Measurements from ENCODE around the gene ALS2CL.

DNA sequence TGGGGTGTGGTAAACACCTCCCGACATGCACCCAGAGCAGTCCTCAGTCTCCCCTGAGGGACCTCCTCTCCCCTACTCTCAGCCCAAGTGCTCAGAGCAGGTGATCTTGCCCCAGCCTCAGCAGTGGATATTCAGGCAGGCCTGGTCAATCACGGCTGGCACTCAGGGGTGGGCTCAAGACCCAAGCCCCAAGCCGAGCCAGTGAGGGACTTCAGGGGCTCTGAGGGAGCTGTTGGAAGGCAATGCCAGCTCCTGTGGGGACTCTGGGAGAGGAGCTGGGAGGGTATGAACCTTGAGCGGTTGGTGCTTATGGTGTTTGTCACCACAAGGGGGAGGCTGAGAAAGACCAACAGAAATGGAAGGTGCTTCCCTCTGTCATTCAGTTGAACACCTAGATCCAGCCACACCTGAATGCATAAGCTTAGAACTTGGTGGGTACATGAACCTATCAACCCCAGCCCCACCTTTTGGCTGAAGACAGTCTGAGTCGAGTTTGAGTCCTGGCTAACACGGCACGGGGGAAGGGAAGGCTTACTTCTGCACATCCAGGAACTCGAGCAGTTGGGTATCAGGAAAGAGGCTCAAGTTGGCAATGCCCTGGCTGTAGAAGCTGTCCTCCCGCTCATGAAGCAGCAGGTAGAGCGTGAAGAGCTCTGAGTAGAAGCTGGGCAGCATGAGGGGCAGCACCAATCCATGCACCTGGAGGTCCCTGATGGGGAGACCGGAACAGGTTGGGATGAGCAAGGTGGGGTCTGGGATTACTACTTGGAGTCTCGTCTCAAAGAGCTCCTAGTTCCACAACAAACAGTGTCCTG, 19.2 kb downstream of the ALS2CL start:
- TF ChIP-seq, protein P1, sequence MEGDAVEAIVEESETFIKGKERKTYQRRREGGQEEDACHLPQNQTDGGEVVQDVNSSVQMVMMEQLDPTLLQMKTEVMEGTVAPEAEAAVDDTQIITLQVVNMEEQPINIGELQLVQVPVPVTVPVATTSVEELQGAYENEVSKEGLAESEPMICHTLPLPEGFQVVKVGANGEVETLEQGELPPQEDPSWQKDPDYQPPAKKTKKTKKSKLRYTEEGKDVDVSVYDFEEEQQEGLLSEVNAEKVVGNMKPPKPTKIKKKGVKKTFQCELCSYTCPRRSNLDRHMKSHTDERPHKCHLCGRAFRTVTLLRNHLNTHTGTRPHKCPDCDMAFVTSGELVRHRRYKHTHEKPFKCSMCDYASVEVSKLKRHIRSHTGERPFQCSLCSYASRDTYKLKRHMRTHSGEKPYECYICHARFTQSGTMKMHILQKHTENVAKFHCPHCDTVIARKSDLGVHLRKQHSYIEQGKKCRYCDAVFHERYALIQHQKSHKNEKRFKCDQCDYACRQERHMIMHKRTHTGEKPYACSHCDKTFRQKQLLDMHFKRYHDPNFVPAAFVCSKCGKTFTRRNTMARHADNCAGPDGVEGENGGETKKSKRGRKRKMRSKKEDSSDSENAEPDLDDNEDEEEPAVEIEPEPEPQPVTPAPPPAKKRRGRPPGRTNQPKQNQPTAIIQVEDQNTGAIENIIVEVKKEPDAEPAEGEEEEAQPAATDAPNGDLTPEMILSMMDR (IDR thresholded peaks at IDR 0.05; ENCODE audit: low read length), result peak; percentile 25; the same call in 1 of the 2 replicates
- no peak for TF ChIP-seq EZH2phosphoT487 (IDR thresholded peaks at IDR 0.05; ENCODE audit: low read length)

Measured in MM.1S (cell line).